Activated T-cell treated with anti-CD3 and anti-CD28 coated beads, Interleukin-2, amount 50 U/mL, for 4 hours (primary cell): ENCODE results near the gene MAST3. TPM values are rescaled to one million over a fixed set of nuclear protein-coding genes. Genes with fewer than 3 reads are reported as not detected.
"Not testable (repeated sequence)": the region's sequence is repeated elsewhere in the genome, so short reads cannot be mapped to it uniquely, and the experiment has no call there.

Experiments
- ATAC-seq, 2 donors: fragments of 200-7000 bp; cut with Tn5 transposase; one replicate each; pipeline ENCODE4 v1.10.0; 2021
- DNase-seq: peaks from one replicate; pipeline ENCODE4 v3.0.0-alpha.2; 2020
- H3K27me3 Mint-ChIP-seq: one replicate; pipeline ENCODE4 v1.8.0; 2021; ENCODE audit warnings: low read depth, mixed read lengths
- H3K36me3 Mint-ChIP-seq: one replicate; pipeline ENCODE4 v1.8.0; 2022; ENCODE audit warnings: mixed read lengths; ENCODE audit not compliant: insufficient read depth
- H3K4me1 Mint-ChIP-seq: one replicate; pipeline ENCODE4 v1.8.0; 2021; ENCODE audit warnings: low read depth, mixed read lengths
- H3K4me3 Mint-ChIP-seq: one replicate; pipeline ENCODE4 v1.8.0; 2021; ENCODE audit warnings: mild to moderate bottlenecking, moderate library complexity, mixed read lengths
- H3K9me3 Mint-ChIP-seq: one replicate; pipeline ENCODE4 v1.8.0; 2021; ENCODE audit warnings: mixed read lengths
- total RNA-seq, 3 donors: library from RNA; stranded (reverse); gene quantifications; one replicate each; pipeline ENCODE4 v1.2.1, GENCODE V29; 2021

MAST3 gene
- total RNA-seq, 3 donors from 2014 or later: 10.4 to 11.1 (median 10.7) TPM

DNA sequence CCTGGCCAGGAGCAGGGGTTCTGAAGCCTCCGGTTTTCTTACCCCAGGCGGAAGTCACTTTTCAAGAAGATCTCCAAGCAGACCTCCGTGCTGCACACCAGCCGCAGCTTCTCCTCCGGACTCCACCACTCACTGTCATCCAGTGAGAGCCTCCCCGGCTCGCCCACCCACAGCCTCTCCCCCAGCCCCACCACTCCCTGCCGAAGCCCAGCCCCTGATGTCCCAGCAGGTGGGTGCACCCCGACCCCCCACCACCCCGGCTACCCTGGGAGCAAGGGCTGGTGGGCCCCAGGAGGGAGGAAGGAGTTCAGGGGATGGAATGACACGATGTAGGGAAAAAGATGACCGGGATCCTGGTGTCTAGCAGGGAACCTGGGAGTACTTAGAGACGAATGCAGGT lies 49.8 kb downstream of the MAST3 start:
- Mint-ChIP-seq H3K4me1 (peaks cover 10% of the 10 kb centered on the region), H3K36me3 (peaks cover 16% of the 10 kb centered on the region), H3K4me3 (no peak overlapping the region), H3K27me3 (no peaks in the 10 kb centered on the region), H3K9me3 (no peaks in the 10 kb centered on the region)
- no peak for ATAC-seq
- no peak for DNase-seq

DNA sequence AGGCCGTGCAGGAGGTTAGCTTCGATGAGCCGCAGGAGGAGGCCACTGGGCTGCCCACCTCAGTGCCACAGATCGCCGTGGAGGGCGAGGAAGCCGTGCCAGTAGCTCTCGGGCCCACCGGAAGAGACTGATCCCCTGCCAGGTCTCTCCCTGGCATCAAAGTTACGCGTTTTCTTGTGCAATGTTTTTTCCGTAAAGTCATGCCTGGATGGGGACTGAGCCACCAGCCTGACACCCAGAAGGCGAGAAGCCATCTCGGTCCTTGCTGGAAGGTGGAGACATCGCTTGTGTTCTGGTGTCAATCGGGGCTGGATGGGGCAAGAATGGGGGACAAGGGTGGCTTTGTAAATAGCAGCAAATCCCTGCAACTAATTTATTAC lies 52.0 kb downstream of the MAST3 start:
- peaks cover 19% of the 10 kb centered on the region for H3K4me1 Mint-ChIP-seq
- no peaks in the 10 kb centered on the region for H3K27me3 Mint-ChIP-seq
- H3K4me3 Mint-ChIP-seq: no peak overlapping the region
- ATAC-seq: no peak
- H3K9me3 Mint-ChIP-seq: no peaks in the 10 kb centered on the region
- H3K36me3 Mint-ChIP-seq: peaks cover 16% of the 10 kb centered on the region
- DNase-seq: no peak

DNA sequence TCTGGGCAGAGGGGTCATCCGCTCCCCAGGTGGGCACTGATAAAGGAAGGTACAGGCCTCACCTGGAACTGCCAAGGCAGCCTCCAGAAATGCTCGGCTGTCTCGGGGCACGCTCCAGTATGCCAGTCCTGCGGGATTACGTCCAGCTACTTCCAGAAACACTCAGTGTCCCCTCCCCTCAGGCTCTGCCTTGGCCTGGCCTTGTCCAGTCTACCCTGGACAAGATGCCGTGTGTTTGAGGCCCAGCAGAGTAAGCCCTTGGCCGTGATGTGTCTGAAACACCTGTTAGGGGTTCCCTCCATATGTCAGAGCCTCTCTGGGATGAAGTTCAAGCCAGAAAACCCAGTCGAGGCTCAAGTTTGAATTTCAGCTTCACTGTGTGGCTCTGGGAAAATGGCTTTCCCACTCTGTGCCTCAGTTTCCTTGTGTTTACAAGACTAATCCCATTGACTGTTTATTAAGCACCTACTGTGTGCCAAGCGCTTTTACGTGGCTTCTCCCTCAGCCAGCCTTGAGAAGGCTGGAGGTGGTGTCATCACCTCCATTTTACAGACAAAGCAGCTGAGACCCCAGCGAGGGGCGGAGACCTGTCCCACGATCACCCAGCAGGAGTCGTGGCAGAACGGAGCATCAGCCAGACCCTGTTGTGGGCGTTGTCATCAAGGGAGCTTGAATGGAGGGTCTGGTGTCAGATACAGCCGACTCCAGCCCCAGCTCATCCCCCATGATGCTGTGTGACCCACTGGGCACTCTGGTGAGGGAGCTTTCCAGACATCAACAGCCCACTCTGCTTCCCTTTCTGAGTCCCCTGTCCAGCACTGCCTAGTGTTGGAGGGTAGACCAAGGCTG lies 53.4 kb downstream of the MAST3 start:
- ATAC-seq (no peak), DNase-seq (no peak)
- Mint-ChIP-seq H3K9me3 (no peaks in the 10 kb centered on the region), H3K27me3 (no peaks in the 10 kb centered on the region), H3K4me3 (peak overlapping the region; percentile 88), H3K36me3 (peaks cover 9% of the 10 kb centered on the region), H3K4me1 (peaks cover 20% of the 10 kb centered on the region)

DNA sequence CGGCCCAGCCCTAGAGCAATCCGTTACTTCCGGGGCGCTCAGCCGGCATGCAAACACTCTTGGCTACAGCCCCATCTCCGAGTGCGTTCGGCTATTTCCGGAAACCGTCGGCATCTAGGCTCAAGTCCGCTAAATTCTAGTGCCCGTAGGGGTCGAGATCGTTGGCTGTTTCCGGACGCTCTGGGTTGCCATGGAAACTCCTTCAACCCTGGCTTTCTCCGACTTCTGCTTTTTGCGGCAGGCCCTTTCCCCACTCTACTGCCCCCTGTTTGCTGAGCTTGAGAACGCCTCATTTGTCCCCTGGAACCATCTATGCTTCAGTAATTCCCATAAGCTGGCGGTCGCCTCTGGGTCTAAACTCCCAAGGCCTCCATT lies 54.9 kb downstream of the MAST3 start:
- ATAC-seq (peak; percentile 68 to 69), DNase-seq (peak; percentile 95)
- Mint-ChIP-seq H3K27me3 (no peaks in the 10 kb centered on the region), H3K4me3 (peak overlapping the region; percentile 88), H3K4me1 (peaks cover 24% of the 10 kb centered on the region), H3K9me3 (no peaks in the 10 kb centered on the region), H3K36me3 (peaks cover 3% of the 10 kb centered on the region)

DNA sequence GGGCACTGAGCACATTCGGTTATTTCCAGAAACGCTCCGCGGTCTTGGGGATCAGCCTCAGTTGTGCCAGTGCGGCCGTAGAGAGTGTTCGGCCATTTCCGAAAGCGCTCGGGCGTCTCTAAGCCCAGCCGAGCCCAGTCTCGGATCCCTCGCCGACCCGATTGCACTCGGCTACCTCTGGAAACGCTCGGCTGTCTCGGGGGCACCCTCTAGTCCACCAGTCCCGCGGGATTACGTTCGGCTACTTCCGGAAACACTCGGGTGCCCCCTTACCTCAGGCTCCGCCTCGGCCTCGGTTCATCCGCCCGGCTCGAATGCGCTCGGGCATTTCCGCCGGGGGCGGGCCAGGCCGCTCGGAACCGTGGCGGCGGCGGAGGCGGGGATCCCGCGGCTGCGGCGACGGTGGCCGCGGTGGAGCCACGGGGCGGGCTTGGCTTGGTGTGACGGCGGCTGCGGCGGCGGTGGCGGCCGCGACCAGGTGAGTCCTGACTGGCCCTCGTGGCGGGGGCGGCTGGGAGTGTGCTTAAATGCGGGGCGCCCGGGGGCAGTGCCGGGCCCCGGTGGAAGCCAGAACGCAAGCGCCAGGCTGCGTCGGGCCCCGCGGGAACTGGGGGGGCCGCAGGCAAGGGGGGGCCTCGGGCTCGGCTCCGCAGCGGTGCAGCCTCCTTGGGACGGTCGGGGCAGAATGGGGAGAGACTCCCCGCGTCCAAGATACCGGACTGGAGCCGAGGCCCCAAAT lies 55.4 kb downstream of the MAST3 start, which contains the start of gene PIK3R2:
TSS of gene PIK3R2 (plus strand) at position 347 of the 739 bp plus-strand sequence. CDS start 2,717 bp downstream, outside the sequence.
- Mint-ChIP-seq H3K4me1 (peaks cover 24% of the 10 kb centered on the region), H3K27me3 (no peaks in the 10 kb centered on the region), H3K36me3 (no peaks in the 10 kb centered on the region), H3K4me3 (peak within 1 kb of the TSS; percentile 88), H3K9me3 (no peaks in the 10 kb centered on the region)
- ATAC-seq (peak; percentile 92), DNase-seq (peak; percentile 99)

DNA sequence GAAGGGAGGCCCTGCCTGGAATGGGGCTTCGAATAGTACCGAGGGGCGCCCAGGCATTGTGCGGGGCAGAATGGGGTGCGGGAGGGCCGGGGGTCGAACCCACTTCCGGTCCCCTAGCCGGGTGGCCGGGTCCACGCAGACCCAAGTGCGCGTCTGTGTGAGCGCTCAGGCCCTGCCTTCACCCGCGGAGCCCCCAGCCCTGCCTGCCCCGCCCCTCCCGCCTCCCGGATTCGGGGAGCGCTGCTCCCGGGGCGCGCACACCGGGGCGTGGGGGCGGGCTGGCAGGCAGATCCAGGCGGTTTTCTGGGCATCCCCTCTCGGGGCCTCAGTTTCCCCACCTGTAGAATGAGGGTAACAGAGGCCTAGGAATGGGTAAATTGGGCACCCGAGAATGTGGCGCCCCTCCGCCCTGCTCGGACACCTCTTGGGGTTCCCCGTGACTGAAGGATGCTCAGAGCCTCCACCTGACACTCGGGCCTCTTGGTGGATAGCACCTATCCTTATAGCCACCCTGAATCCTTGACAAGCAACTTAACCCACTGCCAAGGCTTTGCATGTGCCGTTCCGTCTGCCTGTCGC lies 56.1 kb downstream of the MAST3 start:
- no peaks in the 10 kb centered on the region for H3K36me3 Mint-ChIP-seq
- peaks cover 24% of the 10 kb centered on the region for H3K4me1 Mint-ChIP-seq
- no peak for DNase-seq
- no peaks in the 10 kb centered on the region for H3K9me3 Mint-ChIP-seq
- H3K4me3 Mint-ChIP-seq: peak overlapping the region; percentile 88
- no peak for ATAC-seq
- no peaks in the 10 kb centered on the region for H3K27me3 Mint-ChIP-seq

DNA sequence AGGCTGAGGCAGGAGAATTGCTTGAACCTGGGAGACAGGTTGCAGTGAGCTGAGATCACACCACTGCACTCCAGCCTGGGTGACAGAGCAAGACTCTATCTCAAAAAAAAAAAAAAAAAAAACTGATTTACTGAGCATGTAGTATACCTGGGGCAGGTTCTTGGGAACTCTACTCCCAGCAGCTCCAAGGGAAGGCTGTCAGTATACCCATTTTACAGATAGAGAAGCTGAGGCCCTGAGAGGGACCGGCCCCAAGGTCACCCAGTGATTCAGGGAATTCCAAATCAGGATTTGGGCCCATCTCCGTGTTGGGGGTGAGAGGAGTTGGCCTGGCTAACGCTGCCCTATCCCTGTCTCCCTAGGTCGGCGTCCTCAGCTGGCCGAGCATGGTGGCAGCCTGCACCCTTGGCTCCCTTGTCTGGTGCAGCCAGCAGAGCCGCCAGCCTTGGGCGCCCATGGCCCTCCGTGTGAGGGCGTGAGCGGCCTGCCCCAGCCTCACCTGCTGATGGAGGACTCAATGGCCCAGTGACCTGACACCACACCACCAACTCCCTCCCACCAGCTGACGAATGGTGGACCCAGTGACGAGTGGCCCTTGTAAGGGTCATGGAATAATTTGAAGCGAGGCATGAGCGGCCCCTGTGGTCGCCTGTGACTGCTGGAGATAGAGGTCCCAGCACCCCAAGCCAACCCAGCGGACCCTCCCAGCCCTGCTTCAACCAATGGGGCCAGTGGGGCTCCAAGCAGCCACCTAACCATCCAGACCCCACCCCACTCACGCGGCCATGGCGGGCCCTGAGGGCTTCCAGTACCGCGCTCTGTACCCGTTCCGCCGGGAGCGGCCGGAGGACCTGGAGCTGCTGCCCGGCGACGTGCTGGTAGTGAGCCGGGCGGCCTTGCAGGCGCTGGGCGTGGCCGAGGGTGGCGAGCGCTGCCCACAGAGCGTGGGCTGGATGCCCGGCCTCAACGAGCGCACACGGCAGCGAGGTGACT lies 57.8 kb downstream of the MAST3 start:
- Mint-ChIP-seq H3K4me1 (peaks cover 26% of the 10 kb centered on the region), H3K4me3 (no peak overlapping the region), H3K36me3 (peaks cover 1% of the 10 kb centered on the region), H3K9me3 (no peaks in the 10 kb centered on the region), H3K27me3 (no peaks in the 10 kb centered on the region)
- ATAC-seq: no peak
- no peak for DNase-seq

DNA sequence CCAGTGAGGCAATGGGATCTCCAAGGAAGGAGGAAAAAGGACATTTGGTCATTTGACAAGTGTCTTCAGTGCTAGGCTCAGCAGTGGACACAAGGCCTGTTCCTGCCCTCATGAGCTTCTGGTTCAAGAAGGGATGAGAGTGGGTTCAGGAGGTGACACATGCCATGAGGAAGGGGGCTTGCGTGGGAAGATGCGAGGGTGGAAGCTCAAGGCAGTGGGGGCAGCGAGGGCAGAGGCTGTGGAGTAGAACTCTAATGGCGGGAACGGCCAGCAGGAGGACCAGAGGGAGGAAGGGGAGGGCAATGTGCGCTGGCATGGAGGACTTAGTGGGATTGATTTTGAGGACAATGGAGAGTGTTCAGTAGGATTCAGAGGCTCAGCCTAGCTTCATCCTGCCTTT lies 58.7 kb downstream of the MAST3 start:
- no peaks in the 10 kb centered on the region for H3K27me3 Mint-ChIP-seq
- DNase-seq: no peak
- H3K36me3 Mint-ChIP-seq: peaks cover 3% of the 10 kb centered on the region
- H3K4me1 Mint-ChIP-seq: peaks cover 28% of the 10 kb centered on the region
- H3K4me3 Mint-ChIP-seq: no peak overlapping the region
- H3K9me3 Mint-ChIP-seq: no peaks in the 10 kb centered on the region
- ATAC-seq: no peak

DNA sequence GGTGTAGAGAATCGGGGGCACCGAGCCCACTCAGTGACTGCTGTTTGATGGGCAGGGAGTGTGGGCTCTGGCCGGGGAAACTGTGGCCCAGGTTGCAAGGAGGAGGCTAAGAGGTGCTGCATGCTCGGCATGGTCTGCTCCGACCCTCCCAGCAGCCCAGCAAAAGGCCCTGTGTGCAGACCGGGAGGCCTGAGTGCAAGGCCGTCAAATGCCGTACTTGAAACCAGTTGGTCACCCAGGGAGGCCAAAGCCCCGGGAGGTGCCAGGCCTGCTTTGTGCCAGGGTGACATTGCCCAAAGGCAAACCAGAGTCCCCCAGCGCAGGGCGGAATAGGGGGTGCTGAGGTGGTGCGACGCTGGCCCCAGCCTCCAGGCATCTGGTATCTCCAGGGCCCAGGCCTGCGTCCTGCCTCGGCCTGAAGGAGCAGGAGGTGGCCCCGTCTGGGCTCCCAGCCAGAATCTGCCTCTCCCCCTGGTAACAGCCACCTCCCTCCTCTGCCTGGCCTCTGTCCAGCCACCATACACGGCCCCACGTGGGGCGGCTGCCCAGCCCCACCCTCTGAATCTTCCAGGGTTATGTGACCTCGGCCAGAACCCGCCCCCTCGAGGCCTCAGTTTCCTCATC lies 59.4 kb downstream of the MAST3 start:
- no peak for DNase-seq
- peaks cover 3% of the 10 kb centered on the region for H3K36me3 Mint-ChIP-seq
- no peaks in the 10 kb centered on the region for H3K9me3 Mint-ChIP-seq
- no peaks in the 10 kb centered on the region for H3K27me3 Mint-ChIP-seq
- ATAC-seq: no peak
- no peak overlapping the region for H3K4me3 Mint-ChIP-seq
- peaks cover 25% of the 10 kb centered on the region for H3K4me1 Mint-ChIP-seq

DNA sequence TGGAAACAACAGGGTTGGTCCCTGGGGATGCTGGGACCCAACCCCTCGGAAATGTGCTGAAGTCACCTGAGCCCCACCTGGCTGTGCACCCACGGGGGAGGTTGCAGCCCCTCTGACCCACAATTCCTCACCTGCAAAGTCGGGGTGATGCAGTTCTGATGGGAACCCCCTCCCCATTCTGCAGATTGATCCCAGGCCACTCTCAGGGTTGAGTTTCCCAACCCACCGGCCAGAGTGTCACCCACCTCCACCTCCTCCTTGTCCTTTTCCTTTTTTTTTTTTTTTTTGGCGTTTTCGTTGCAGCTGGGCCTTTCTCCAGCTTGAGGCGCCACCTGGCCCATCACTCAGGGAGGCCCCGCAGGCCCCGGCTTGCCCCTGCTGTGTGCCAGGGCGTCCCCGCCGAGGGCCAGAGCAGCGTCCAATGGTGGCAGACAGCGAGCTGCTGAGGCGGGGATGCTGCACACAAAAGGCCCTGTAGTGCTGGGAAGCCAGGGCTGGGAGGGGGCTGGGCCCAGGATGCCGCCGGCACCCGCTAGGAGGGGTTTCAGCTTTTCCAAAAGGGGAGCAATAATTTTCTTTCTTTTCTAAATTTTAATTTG lies 60.0 kb downstream of the MAST3 start:
- Mint-ChIP-seq H3K4me1 (peaks cover 21% of the 10 kb centered on the region), H3K27me3 (no peaks in the 10 kb centered on the region), H3K9me3 (no peaks in the 10 kb centered on the region), H3K36me3 (peaks cover 3% of the 10 kb centered on the region), H3K4me3 (no peak overlapping the region)
- DNase-seq (no peak), ATAC-seq (no peak)

DNA sequence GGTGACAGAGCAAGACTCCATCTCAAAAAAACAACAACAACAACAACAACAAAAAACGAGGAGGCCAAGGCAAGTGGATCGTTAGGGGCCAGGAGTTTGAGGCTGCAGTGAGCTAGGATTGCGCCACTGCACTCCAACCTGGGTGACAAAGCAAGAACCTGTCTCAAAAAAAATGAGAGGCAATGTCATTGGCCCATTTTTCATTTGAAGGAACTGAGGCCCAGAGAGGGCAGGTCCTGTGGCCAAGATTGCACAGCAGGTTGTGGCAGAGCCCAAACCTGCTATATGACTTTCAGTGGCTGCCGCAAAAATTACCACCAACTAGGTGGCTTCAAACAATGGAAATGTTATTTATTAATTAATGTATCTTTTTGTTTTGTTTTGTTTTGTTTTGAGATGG lies 60.9 kb downstream of the MAST3 start:
- Mint-ChIP-seq H3K4me3 (no peak overlapping the region), H3K36me3 (peaks cover 5% of the 10 kb centered on the region), H3K9me3 (no peaks in the 10 kb centered on the region), H3K4me1 (peaks cover 21% of the 10 kb centered on the region), H3K27me3 (no peaks in the 10 kb centered on the region)
- ATAC-seq: no peak
- no peak for DNase-seq

DNA sequence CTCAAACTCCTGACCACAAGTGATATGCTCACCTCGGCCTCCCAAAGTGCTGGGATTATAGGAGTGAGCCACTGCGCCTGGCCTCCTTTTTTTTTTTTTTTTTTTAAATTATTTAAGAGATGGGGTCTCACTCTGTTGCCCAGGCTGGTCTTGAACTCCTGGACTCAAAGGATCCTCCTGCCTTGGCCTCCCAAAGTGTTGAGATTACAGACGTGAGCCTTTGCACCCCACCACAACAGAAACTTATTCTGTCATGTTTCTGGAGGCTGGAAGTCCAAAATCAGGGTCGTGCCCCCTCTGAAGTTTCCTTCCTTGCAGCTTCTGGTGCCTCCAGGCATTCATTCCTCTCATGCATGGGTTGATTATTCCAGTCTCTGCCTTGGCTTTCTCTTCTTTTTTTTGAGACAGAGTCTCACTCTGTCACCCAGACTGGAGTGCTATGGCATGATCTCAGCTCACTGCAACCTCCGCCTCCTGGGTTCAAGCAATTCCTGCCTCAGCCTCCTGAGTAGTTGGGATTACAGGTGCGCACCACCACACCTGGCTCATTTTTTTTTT lies 61.6 kb downstream of the MAST3 start:
- H3K9me3 Mint-ChIP-seq, H3K27me3 Mint-ChIP-seq, H3K36me3 Mint-ChIP-seq, ATAC-seq, DNase-seq, H3K4me3 Mint-ChIP-seq: not testable (repeated sequence)
- peaks cover 17% of the 10 kb centered on the region for H3K4me1 Mint-ChIP-seq

DNA sequence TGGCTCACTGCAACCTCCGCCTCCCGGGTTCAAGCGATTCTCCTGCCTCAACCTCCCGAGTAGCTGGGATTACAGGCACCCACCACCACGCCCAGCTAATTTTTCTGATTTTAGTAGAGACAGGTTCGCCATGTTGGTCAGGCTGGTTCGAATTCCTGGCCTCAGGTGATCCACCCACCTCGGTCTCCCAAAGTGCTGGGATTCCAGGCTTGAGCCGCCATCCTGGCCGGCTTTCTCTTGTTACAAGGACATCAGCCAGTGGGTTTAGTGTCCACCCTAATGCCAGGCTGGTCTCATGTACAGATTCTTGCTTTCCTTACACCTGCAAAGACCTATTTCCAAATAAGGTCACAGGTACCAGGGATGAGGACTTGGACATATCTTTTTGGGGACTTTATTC lies 62.2 kb downstream of the MAST3 start:
- DNase-seq (no peak), ATAC-seq (no peak)
- Mint-ChIP-seq H3K4me3 (no peak overlapping the region), H3K9me3 (no peaks in the 10 kb centered on the region), H3K36me3 (peaks cover 7% of the 10 kb centered on the region), H3K27me3 (no peaks in the 10 kb centered on the region), H3K4me1 (peaks cover 12% of the 10 kb centered on the region)
